HG03457 (cell line): ENCODE measurements around the gene PHRF1.

Source experiments
- ATAC-seq: cut with Tn5 transposase; IDR thresholded peaks from one replicate; pipeline ENCODE4 v1.9.1; 2021; ENCODE audit warnings: moderate number of reproducible peaks; ENCODE audit not compliant: unreplicated experiment

The PHRF1 gene

GRCh38 chr11:538431-539051, 37.7 kb upstream of the PHRF1 start:
- no peak for ATAC-seq

GRCh38 chr11:539971-540481, 36.2 kb upstream of the PHRF1 start:
- ATAC-seq, result no peak

- ATAC-seq, result no peak
Measured at GRCh38 chr11:540583-541432, 35.5 kb upstream of the PHRF1 start.

GRCh38 chr11:541433-541885, 34.8 kb upstream of the PHRF1 start:
- ATAC-seq, result no peak

- ATAC-seq, result no peak
Measured at GRCh38 chr11:544817-545166, 31.5 kb upstream of the PHRF1 start.

- ATAC-seq, result no peak
Measured at GRCh38 chr11:545171-545570, 31.1 kb upstream of the PHRF1 start.

- ATAC-seq, result no peak
Measured at GRCh38 chr11:548700-549603, 27.3 kb upstream of the PHRF1 start.

GRCh38 chr11:550021-550745, 26.1 kb upstream of the PHRF1 start:
- no peak for ATAC-seq

- ATAC-seq, result no peak
Measured at GRCh38 chr11:550746-551085, 25.6 kb upstream of the PHRF1 start.

GRCh38 chr11:551131-551530, 25.1 kb upstream of the PHRF1 start:
- no peak for ATAC-seq

GRCh38 chr11:551596-551995, 24.7 kb upstream of the PHRF1 start:
- ATAC-seq, result no peak

- no peak for ATAC-seq
Measured at GRCh38 chr11:553083-553987, 22.9 kb upstream of the PHRF1 start.

- no peak for ATAC-seq
Measured at GRCh38 chr11:553988-554340, 22.3 kb upstream of the PHRF1 start.

- no peak for ATAC-seq
Measured at GRCh38 chr11:554428-555226, 21.6 kb upstream of the PHRF1 start.

GRCh38 chr11:555227-555779, 21.0 kb upstream of the PHRF1 start:
- ATAC-seq, result no peak

- no peak for ATAC-seq
Measured at GRCh38 chr11:555780-556661, 20.2 kb upstream of the PHRF1 start.

- no peak for ATAC-seq
Measured at GRCh38 chr11:556662-557256, 19.5 kb upstream of the PHRF1 start.
